HuH-7.5 (cell line): ENCODE measurements around the gene DOK6.

ENCODE experiments used
- DNase-seq: peaks from one replicate; pipeline ENCODE4 v3.0.0; 2011; ENCODE audit warnings: low spot score

Gene DOK6

DNA sequence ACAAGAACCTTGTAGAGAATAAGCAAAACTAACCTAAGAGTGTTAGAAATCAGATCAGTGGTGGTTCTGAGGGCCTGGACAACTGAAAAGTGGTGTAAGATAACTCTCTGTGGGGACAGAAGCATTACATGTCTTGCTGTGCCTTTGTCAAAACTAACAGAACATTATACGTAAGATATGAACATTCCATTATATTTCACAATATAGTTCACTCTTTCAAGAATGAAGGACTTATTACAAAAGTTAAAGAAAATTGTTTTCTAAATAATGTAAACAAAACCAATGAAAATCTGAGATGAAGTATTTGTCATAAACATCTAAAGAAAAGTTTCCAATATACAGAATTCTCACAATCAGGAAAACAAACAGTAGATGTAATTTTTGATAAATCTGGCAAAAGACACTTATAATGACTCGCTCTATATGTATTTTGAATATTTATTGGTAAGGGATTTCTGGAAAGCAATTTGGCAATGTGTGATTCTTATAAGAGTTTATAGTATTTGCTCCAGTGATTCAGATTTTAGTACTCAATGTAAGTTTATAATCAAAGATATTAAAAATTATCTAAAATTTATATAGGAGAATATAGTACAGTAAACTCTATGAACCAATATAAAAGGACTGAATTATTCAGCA is 288.6 kb downstream of the DOK6 start:
- DNase-seq = no peak

- DNase-seq = no peak
Measured at GRCh38 chr18:69691008-69691760, 290.5 kb downstream of the DOK6 start.

DNA sequence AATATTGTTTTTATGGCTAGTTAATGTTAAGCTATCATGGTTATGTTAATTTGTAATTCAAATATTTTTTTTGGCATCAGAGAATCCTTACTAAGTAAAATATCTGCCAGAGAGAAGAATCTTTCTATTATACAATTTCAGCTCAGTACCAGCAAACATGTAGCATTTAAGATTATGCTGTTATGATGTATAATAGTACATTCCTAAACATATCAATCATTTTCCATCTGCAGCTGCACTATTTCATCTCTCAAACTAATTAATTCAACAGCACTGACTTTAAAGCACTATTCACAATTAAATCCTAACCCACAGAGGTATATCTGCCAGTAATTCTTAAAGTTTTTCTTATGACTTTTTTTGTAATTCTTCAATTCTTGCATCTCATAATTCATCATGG is 296.4 kb downstream of the DOK6 start:
- no peak for DNase-seq

GRCh38 chr18:69697689-69698088 is 297.0 kb downstream of the DOK6 start:
- DNase-seq = no peak

DNA sequence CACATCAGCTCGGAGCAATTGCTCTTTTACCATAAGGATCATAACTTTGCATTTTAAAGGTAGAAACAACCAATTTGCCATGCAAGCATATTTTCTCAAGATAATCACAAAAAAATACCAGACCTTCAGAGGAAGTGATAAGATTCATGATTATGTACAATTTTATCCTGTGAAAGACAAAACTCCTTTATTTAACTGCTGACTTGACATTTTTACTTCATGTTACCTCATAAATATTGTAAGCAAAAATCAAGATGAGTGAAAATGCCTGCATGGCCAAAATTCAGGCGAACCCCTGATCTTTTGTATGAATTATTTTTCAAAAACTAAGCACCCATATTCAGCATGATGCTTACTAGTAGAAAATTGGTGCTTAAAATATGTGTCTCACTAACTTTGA is 300.6 kb downstream of the DOK6 start:
- no peak for DNase-seq

- no peak for DNase-seq
Measured at GRCh38 chr18:69703461-69703860, 302.8 kb downstream of the DOK6 start.

GRCh38 chr18:69705987-69706386 is 305.3 kb downstream of the DOK6 start:
- DNase-seq = no peak

DNA sequence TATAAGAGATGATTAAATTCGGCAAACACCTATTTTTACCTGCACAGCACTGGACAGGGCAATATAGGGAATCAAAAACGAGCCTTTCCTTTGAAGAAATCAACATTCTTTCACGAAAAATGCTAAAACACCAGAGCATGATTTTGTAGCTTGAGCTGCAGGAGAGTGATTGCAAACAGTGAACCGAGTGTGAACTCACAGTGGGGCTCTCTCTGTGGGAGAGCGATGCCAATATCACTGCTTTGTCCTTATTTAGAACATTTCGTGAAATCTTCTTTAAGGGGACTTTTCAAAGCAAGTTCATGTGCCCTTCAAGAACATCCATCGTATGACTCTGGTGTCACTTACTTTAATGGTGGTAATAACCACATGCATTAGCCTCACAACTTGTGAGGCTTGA is 308.2 kb downstream of the DOK6 start:
- DNase-seq = no peak

- DNase-seq = no peak
Measured at GRCh38 chr18:69715191-69715795, 314.6 kb downstream of the DOK6 start.

GRCh38 chr18:69717586-69717985 is 316.9 kb downstream of the DOK6 start:
- DNase-seq = no peak

GRCh38 chr18:69718912-69719547 is 318.3 kb downstream of the DOK6 start:
- no peak for DNase-seq

GRCh38 chr18:69720422-69720821 is 319.7 kb downstream of the DOK6 start:
- DNase-seq = no peak

GRCh38 chr18:69723434-69723833 is 322.7 kb downstream of the DOK6 start:
- DNase-seq = no peak

GRCh38 chr18:69725009-69725408 is 324.3 kb downstream of the DOK6 start:
- DNase-seq = no peak

- DNase-seq = no peak
Measured at GRCh38 chr18:69725855-69726508, 325.3 kb downstream of the DOK6 start.

- no peak for DNase-seq
Measured at GRCh38 chr18:69727912-69728572, 327.4 kb downstream of the DOK6 start.

- DNase-seq = no peak
Measured at GRCh38 chr18:69730664-69731063, 330.0 kb downstream of the DOK6 start.

GRCh38 chr18:69734536-69734935 is 333.8 kb downstream of the DOK6 start:
- no peak for DNase-seq

GRCh38 chr18:69736730-69737129 is 336.0 kb downstream of the DOK6 start:
- no peak for DNase-seq

DNA sequence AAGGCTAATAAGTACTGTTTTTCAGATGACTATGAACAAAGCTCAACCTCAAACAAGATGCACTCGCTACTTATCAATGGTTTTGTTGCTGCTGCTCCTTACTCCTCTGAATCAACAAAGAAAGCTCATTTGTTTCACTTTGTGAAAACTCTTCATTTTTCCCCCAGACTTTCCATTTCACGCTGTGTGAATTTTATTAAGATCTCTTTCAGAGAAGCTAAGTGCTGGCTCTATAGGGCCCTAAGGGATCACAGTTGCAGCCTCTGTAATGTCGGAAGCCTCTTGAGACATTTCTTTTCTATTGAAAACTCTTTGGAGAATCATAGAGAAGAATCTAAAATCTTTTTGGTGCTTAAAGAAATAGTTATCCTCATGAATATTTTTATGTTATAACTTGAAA is 337.2 kb downstream of the DOK6 start:
- DNase-seq = no peak

DNA sequence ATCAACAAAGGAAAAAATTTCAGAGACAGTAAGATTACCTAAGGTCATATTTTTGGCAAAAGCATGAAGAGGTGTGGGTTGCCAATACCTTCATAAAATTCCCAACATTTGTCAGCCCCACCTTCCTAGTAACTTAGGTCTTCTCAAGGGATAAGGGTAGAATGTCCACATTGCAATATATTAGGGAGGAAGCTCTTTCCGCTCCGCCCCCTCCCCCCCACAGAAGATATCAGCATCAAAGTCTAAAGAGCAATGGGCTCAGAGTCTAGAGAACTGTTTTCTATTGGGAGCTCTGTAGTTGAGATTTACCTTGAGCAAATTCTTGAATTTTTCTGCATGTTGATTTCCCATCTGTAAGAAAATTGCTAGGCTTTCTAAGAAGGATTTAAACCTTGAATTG is 346.7 kb downstream of the DOK6 start:
- DNase-seq = no peak
